ENCODE measurements around the gene OVCH1.
A peak's percentile ranks its signal among the peaks of the same experiment; 100 is the strongest.
"Not testable (repeated sequence)": the region's sequence is repeated elsewhere in the genome, so short reads cannot be mapped to it uniquely, and the experiment has no call there.

OVCH1 gene

GRCh38 chr12:29402437-29402836 lies 95.0 kb downstream of the OVCH1 start:
- DNase-seq: no peak

GRCh38 chr12:29398495-29398894 lies 99.0 kb downstream of the OVCH1 start:
- DNase-seq: no peak

- no peak for DNase-seq
Measured at GRCh38 chr12:29396774-29397173, 100.7 kb downstream of the OVCH1 start.

GRCh38 chr12:29395356-29395755 lies 102.1 kb downstream of the OVCH1 start:
- no peak for DNase-seq

- not testable (repeated sequence) for DNase-seq
Measured at GRCh38 chr12:29390419-29390818, 107.1 kb downstream of the OVCH1 start.

- DNase-seq: no peak
Measured at GRCh38 chr12:29389295-29389919, 108.1 kb downstream of the OVCH1 start.

- not testable (repeated sequence) for DNase-seq
Measured at GRCh38 chr12:29386084-29386680, 111.3 kb downstream of the OVCH1 start.

GRCh38 chr12:29385194-29385593 lies 112.3 kb downstream of the OVCH1 start:
- DNase-seq: not testable (repeated sequence)

GRCh38 chr12:29382251-29382650 lies 115.2 kb downstream of the OVCH1 start:
- no peak for DNase-seq

- peak; percentile 100 for DNase-seq
Measured at GRCh38 chr12:29380536-29381523, 116.7 kb downstream of the OVCH1 start, which contains the start of gene ERGIC2. TSS of gene ERGIC2 (minus strand) at chr12:29381172. CDS start at chr12:29371633, 9,539 bp downstream.
